ENCODE measurements around the gene LMTK2.

The LMTK2 gene

DNA sequence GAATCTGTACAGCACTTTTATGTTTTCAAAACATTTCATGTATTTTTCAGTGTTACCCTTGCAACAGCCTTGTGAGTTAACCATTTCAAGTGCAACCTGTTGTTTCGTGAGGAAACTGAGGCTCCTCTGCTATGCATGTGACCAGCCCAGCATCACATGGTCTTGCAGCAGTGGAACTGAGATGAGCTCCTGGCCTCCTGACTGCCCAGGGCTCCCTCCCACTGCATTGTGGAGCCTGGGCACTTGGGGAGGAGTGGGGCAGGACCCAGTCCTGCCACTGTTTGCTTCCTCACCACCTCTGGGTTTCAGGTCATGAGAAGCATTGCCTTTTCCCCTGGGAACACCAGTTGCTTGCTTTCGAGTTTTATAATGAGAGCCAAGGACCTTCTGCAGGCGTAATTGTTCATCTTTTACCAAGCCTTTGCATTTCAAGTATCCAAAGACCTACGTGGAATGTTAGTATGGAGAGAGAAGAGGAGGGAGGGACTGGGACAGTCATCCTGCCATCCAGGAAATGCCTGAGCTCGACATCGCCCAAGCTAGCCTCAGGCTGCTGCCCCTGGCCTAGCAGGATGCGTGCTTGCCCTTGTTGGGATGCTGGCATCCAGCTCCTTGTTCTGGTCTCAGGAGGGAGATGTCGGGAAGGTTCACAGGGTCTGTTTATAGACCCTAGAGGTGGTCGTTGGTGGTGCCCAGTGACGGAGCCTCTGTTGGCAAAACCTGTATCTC, 72.3 kb downstream of the LMTK2 start:
- DNase-seq: no peak

DNA sequence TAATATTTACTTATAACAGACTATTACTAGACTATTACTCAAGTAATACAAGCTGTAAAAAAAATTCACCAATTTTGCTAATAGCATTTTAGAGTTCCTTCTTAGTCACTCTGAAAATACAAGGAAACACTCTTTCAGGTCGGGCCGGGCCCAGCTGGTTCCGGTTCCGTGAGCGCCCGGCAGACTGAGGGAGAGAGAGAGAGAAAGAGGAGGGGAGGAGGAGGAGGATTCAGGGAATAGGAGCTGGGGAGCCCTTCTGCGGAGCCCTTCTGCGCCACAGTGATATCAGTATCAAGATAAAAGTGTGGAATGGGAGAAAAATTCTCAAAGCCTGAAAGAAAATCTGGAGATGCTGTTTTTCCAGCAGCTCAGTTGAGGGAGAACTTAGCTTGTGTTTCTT, 74.1 kb downstream of the LMTK2 start:
- DNase-seq: no peak

DNA sequence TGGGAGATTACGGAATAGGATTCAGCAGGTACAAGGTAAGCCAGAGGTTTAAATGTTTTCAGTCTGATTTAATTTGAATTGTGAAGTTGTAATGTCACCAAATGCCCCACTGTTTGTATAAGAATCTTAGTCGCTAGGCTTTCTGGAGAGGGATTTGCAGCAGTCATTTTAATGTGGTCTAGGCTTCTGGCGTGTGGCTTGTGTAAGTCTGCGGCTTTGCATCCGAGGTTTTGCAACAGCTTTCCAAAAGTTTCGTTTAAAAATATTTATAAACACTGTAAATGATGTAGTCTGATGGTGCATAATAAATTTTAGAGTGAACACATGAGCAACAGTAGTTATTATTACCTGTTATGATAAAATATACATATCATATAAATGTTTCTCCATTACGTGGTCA, 78.4 kb downstream of the LMTK2 start:
- no peak for DNase-seq

DNA sequence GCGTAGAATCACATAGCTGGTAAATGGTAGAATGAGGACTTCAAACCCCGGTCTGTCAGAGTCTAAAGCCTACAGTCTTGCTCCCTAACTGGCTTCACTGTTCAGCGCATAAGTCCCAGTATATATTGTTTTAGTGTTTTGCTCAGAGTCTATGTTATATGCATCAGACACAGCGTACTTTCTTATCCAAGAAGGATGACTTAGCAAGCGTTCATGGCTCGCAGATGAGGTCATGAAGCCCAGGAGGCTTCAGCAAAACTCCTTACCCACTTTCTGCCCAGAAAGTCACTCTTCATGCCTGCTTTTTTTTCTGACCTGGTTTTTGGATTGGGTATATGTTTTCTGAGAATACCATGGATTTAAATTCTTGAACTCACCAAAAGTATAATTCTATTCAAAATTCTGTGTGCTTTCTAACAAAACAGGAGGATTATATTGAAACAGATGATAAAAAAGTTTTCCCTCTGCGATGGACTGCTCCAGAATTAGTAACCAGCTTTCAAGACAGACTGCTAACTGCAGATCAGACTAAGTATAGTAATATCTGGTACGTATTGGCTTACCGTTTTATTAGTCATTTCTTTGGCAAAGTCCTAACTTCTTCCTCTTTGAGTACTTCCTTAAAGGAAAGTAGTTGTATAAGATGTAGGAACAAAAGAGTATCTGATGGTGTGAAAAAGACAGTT, 79.9 kb downstream of the LMTK2 start:
- DNase-seq: no peak

DNA sequence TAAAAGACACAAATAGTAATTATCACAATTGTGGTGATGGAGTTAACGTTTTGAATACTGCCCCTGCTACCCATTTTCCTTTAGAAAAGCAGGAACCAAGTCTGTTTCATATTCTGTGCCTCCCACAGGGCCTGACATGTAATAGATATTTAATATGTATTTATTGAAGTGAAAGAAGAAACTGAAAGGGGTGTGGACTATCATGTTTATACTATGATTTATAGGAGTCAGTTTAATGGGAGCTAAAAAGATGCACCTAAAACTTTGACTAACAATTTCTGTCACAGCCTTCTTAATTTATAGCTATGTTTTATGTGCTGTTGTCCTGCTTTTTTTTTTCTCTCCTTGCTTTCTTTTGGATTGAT, 80.5 kb downstream of the LMTK2 start:
- no peak for DNase-seq

DNA sequence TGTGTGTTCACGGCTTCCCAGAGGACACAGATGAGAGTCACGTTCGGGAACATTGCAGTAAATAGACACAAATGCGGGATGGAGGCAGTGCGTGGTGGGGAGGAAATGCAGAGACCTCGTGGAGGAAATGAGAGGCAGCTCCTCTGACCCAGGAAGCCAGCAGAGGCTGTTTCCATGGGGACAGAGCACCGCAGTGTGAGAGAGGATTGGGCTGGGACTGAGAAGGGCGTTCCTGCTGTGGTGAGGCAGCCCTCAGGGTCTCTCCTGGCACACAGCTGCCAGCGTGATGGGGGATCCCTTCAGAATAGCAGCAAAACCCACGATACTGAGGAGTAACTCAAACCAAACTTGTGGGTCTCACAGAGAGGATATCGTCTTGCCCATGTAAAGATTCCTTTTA, 82.9 kb downstream of the LMTK2 start:
- no peak for DNase-seq

DNA sequence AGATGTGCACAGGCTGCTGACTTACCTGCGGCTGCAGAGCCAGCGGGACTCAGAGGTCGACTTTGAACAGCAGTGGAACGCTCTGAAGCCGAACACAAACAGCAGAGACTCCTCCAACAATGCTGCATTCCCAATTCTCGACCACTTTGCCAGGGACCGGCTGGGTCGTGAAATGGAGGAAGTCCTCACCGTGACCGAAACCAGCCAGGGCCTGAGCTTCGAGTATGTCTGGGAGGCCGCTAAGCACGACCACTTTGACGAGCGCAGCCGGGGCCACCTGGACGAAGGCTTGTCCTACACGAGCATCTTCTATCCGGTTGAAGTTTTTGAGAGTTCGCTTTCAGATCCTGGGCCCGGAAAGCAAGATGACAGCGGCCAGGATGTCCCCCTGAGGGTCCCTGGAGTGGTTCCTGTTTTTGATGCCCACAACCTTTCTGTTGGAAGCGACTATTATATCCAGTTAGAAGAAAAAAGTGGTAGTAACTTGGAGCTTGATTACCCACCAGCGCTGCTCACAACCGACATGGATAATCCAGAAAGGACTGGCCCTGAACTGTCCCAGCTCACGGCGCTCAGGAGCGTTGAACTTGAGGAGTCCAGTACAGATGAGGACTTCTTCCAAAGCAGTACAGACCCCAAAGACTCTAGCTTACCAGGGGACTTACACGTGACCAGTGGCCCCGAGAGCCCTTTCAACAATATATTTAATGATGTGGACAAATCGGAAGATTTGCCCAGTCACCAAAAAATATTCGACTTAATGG, 85.2 kb downstream of the LMTK2 start:
- DNase-seq: no peak

DNA sequence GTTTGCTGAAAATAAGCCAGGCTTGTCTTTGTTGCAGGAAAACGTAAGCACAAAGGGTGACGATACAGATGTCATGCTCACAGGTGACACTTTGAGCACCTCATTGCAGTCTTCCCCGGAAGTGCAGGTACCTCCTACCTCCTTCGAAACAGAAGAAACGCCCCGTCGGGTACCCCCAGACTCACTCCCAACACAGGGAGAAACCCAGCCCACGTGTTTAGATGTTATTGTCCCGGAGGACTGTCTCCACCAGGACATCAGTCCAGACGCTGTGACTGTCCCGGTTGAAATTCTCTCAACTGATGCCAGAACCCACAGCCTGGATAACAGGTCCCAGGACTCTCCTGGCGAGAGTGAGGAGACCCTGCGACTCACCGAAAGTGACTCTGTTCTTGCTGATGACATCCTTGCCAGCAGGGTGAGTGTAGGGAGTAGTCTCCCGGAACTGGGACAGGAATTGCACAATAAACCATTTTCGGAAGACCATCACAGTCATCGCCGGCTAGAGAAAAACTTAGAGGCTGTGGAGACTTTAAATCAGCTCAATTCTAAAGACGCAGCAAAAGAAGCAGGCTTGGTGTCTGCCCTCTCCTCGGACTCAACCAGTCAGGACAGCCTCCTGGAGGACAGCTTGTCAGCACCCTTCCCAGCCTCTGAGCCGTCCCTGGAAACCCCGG, 86.3 kb downstream of the LMTK2 start:
- DNase-seq: no peak

DNA sequence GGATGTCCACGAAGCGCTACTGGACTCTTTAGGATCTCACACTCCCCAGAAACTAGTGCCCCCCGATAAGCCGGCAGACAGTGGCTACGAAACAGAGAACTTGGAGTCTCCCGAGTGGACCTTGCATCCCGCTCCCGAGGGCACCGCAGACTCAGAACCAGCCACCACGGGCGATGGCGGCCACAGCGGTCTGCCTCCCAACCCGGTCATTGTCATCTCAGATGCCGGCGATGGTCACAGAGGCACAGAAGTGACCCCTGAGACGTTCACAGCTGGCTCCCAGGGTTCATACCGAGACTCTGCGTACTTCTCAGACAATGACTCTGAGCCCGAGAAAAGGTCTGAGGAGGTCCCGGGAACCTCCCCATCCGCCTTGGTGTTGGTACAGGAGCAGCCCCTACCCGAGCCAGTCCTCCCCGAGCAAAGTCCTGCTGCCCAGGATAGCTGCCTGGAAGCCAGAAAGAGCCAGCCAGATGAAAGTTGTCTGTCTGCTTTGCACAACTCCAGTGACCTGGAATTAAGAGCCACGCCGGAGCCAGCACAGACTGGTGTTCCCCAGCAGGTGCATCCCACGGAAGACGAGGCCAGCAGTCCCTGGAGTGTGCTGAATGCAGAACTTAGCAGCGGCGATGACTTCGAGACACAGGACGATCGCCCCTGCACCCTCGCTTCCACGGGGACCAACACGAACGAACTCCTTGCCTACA, 87.0 kb downstream of the LMTK2 start:
- DNase-seq: no peak

DNA sequence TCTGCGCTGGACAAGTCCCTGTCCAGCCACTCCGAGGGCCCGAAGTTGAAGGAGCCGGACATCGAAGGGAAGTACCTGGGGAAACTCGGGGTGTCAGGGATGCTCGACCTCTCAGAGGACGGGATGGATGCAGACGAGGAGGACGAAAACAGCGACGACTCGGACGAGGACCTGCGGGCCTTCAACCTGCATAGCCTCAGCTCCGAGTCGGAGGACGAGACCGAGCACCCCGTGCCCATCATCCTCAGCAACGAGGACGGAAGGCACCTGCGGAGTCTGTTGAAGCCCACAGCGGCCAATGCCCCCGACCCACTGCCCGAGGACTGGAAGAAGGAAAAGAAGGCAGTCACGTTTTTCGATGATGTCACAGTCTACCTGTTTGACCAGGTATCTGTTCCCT, 87.5 kb downstream of the LMTK2 start:
- no peak for DNase-seq

DNA sequence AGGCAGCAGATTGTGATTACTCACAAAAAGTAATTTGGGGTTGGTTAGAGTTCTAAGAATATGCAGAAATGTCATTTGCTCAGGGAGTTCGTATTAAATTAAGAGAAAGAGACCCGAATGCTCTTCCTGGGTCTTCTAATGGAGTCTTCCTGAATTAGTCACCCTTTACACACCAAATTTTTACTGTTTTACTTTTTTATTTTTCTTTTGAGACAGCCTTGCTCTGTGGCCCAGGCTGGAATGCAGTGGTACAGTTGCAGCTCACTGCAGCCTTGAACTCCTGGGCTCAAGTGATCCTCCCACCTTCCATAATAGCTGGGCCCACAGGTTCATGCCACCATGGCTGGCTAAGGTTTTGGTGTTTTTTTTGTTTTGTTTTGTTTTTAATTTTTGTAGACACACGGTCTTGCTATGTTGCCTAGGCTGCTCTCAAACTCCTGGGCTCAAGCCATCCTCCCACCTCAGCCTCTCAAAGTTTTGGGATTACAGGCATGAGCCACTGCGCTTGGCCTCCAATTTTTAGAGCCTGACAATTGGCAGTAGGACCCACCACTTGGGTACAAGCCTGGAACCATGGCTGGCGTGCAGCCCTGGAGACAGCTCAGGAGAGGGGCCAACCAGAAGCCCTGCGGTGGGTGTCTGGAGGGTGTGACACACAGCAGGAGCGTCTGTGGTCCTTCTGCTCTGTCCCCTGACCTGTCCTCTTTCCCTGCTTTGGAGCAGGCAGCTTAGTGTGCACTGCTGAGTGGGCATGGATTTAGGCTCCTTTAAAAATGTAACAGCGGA, 88.2 kb downstream of the LMTK2 start:
- no peak for DNase-seq

DNA sequence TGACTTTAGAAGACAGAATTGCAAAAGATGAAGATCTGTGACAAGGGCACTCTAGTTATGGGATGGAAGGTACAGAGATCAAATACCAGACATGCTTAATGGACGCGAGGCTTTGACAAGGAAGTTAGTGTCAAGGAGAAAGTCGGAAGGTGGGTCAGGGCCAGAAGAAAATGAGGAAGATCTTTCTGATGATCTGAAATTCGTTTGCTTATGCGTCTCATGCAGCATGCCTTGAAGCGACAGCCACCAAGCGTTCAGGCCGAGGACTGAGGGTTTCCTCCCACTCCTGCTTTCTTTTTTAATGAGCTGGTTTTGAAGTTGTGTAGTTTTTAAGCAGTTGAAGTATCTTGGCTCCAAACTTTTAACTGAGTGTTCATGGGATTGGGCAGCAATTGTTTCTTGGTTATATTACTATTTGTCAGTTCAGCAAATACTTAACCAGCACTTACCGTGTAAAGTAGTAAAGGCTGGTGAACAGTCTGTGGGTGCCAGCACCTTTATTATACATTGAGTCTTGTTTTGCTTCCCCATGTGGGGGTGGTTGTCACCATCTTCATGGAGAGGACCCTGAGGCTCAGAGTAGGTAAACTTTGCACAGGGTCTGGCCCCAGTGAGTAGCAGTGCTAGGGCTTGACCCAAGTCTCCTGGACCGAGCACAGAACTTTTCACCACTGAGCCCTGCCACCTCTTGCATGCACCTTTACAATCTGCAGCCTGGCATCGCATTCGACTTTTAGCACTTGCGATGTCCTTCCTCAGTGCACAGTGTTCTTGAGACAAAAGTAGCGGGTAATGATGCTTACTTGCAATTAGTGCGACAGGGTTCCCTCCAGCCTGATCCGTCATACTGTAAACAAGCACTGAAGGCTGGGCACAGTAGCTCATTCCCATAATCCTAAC, 90.3 kb downstream of the LMTK2 start:
- DNase-seq: no peak

DNA sequence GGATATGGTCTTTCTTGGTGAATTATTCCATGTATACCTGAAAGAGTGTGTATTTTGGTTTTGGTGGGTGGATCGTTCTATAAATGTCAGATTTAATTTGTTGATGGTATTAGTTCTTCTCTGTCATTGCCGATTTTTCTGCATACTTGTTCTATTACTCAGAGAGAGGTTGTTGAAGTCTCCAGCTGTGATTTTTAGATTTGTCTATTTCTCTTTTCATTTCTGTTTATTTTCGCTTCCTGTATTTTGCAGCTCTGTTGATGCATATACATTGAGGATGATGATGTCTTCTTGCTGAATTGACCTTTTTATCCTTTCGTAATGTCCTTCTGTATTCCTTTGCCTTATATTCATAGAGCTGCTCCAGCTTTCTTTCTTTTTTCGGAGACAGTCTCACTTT, 92.5 kb downstream of the LMTK2 start:
- no peak for DNase-seq

DNA sequence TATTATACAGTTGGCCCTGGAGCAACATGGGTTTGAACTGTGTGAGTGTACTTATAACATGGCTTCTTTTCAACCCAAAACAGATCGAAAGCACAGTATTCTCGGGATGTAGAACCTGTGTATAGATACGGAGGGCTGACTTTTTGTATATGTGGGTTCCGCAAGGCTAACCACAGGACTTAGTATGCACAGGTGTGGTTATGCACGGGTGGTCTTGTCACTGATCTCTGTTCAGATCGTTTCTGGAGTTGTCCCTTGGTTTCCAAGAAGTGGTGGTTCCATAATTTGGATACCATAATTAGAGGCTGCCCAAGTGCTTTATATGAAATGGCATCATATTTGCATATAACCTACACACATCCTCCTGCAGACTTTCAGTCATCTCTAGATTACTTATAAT, 93.7 kb downstream of the LMTK2 start:
- DNase-seq: no peak

DNA sequence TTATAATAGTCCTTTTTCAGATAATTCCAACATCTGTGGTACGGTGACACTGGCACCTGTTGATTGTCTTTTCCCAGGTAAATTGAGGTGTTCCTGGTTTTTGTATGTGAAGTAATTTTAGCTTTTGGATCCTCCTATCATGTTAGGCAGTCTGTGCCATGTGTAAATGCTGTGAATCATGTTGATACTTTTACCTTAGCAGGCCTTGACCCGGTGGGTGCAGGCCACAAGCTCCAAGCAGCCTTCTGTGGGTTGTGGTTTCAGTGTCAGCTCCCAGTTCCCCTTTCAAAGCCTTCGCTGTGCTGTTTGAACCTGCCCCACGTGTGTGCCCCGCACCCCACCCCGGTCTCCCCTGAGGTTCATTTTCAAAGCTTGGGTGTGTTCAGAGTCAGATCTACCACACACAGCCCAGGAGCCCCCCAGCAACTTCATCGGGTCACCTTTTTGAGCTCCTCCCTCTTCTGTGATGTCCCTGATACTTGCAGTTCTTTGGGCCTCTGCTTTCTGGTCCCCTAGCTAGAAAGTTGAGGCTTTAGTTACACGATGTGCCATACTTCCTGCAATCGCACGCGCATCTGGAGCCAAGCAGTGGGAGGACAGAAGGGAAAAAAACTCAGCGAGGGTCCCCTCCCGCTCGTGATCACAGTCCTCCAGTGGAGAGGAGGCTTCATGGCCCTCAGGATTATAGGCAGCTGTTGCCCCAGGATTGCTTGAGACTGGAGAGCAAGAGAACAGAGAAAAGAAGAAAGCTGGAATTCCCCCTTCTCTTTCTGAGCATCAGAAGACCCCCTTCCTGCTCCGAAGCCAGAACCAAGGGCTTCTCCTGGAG, 95.9 kb downstream of the LMTK2 start:
- DNase-seq: peak; percentile 21

DNA sequence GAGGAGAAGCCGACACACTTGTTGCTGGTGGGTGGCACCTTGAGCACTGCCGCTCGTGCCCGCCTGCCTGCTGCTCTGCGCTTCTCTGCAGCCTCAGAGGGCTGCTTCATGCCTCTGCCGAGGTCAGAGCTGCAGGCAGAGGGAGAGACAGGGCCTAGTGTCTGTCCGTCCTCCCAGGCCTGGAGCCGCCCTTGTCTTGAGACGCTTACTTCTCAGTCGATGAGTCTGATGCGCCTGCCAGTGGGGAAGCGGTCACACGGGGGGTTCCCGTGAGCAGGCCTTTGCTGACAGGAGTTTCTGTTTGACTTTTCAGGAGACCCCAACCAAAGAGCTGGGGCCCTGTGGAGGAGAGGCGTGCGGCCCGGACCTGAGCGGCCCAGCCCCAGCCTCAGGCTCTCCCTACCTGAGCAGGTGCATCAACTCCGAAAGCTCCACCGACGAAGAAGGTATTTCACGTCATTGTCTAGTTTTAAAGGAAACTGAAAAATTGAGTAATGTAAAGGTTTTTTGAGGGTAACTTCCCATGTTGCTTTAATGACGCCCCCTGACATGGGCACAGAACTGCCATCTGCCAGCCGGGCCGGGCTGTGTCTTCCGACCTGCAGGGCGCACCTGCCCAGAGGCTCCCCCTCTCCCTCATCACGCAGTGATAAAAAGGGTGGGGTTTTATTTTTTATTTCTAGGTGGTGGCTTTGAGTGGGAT, 96.8 kb downstream of the LMTK2 start:
- DNase-seq: no peak

DNA sequence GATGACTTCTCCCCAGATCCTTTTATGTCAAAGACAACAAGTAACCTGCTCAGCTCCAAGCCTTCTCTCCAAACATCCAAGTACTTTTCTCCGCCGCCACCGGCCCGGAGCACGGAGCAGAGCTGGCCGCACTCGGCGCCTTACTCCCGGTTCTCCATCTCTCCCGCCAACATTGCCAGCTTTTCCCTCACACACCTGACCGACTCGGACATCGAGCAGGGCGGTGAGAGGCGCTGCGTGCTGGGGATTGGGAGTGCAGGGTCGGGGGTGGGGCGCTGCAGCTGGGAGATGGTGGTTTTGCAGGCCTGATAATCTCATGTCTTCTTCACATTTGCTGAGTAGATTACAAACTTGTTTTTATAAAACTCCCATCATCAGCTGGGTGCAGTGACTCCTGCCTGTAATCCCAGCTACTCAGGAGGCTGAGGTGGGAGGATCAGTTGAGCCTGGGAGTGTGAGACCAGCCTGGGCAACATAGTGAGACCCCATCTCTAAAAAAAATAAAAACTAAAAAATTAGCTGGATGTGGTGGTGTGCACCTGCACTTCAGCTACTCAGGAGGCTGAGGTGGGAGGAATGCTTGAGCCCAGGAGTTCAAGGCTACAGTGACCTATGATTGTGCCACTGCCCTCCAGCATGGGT, 97.4 kb downstream of the LMTK2 start:
- no peak for DNase-seq

DNA sequence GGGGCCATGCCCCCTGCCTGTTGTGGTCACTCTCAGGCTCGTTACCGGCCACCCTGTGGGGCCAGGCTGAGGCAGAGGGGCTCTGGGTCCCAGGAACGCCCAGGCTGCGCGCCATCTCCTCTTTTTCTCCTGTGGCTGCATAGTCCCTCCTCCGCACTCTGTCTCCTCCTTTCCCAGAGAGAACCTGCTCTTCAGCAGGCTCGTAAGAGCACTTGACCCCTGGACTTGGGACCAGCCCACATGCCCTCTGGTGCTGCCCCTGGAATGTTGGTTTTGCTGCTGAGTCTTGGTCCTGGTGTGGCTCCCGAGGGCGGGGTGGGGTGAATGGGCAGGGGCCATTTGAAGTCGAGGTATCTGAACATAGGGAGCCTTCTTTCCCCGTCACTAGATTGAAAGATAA, 98.0 kb downstream of the LMTK2 start:
- DNase-seq: no peak

All from effector CD4-positive, alpha-beta T cell (primary cell).